SK-N-SH (cell line): ENCODE measurements around the gene TNFRSF14. TPM values are rescaled to one million over a fixed set of nuclear protein-coding genes. Genes with fewer than 3 reads are reported as not detected.

Source experiments
- CTCF ChIA-PET: fragments of 300-600, 350-600 bp; formaldehyde crosslinking; extraction: SDS; loops from one replicate; lab custom pipeline; 2021; lab: Yijun Ruan, JAX
- POLR2A ChIA-PET: fragments of 350-600 bp; sonication (Branson Sonifier 250); formaldehyde crosslinking; extraction: SDS; loops from one replicate; lab custom pipeline; 2020; ENCODE audit warnings: antibody characterized with exemption, inconsistent platforms; lab: Yijun Ruan, JAX
- DNase-seq: peaks from one replicate; pipeline ENCODE4 v3.0.0; 2012
- H2AFZ ChIP-seq: fragments of 200-600 bp; sonication (generic); 2 replicates; pipeline ENCODE4 v1.8.1; 2016; ENCODE audit warnings: antibody characterized with exemption, mild to moderate bottlenecking, low read depth
- H3F3A ChIP-seq: fragments of 200-600 bp; sonication (generic); replicated peaks from 2 replicates; pipeline ENCODE3; 2016; ENCODE audit warnings: antibody characterized with exemption, mild to moderate bottlenecking; ENCODE audit not compliant: insufficient read depth
- H3K27ac ChIP-seq, 2 experiments: fragments of 200-500 bp in 1 of 2; fragments of 200-600 bp in 1 of 2; sonication (Bioruptor generic) in 1 of 2; sonication (generic), shearing (Covaris generic) in 1 of 2; 2 replicates each; pipeline versions ENCODE4 v1.5.1 to v1.6.1; 2014 to 2016; ENCODE audit warnings: low read depth in 2 of 2, inconsistent platforms in 1 of 2, low read length in 1 of 2, mild to moderate bottlenecking in 1 of 2, mixed read lengths in 1 of 2
- H3K27me3 ChIP-seq: fragments of 200-600 bp; sonication (generic), shearing (Covaris generic); 2 replicates; pipeline ENCODE4 v1.6.1; 2016; ENCODE audit warnings: mixed run types; ENCODE audit not compliant: insufficient read depth
- H3K36me3 ChIP-seq, 2 experiments: fragments of 200-500 bp in 1 of 2; fragments of 200-600 bp in 1 of 2; sonication (Bioruptor generic) in 1 of 2; sonication (generic) in 1 of 2; replicated peaks in 1 of 2; 2 replicates each; pipeline versions ENCODE3 to v1.5.1; 2014 to 2016; ENCODE audit warnings: low read length in 1 of 2, mild to moderate bottlenecking in 1 of 2; ENCODE audit not compliant: insufficient read depth in 2 of 2, control insufficient read depth in 1 of 2
- H3K4me1 ChIP-seq, 2 experiments: fragments of 200-500 bp in 1 of 2; fragments of 200-600 bp in 1 of 2; sonication (Bioruptor generic) in 1 of 2; sonication (generic), shearing (Covaris generic) in 1 of 2; 2 replicates each; pipeline versions ENCODE4 v1.5.1 to v1.6.1; 2014 to 2016; ENCODE audit warnings: low read depth in 1 of 2, low read length in 1 of 2, mixed run types in 1 of 2; ENCODE audit not compliant: insufficient read depth in 2 of 2, control insufficient read depth in 1 of 2
- H3K4me2 ChIP-seq: fragments of 200-600 bp; sonication (generic), shearing (Covaris generic); 2 replicates; pipeline ENCODE4 v1.6.1; 2017; ENCODE audit warnings: mixed run types
- H3K4me3 ChIP-seq, 2 experiments: fragments of 200-500 bp in 1 of 2; fragments of 200-600 bp in 1 of 2; sonication (Bioruptor generic) in 1 of 2; sonication (generic), shearing (Covaris generic) in 1 of 2; 2 replicates each; pipeline versions ENCODE4 v1.5.1 to v1.8.1; 2014 to 2016; ENCODE audit warnings: low read depth in 2 of 2, inconsistent platforms in 1 of 2, low read length in 1 of 2, mild to moderate bottlenecking in 1 of 2, mixed read lengths in 1 of 2, moderate library complexity in 1 of 2
- H3K79me2 ChIP-seq: fragments of 200-600 bp; sonication (generic); 2 replicates; pipeline ENCODE4 v1.8.1; 2017; ENCODE audit warnings: mild to moderate bottlenecking; ENCODE audit not compliant: insufficient read depth
- H3K9ac ChIP-seq: fragments of 200-600 bp; sonication (generic); 2 replicates; pipeline ENCODE4 v1.6.1; 2017; ENCODE audit warnings: mixed run types
- H3K9me2 ChIP-seq: fragments of 200-600 bp; sonication (generic); 2 replicates; pipeline ENCODE4 v1.6.1; 2017; ENCODE audit warnings: mixed run types
- H3K9me3 ChIP-seq: fragments of 200-600 bp; sonication (generic); 2 replicates; pipeline ENCODE4 v1.6.1; 2017; ENCODE audit warnings: mixed run types, mild to moderate bottlenecking, moderate library complexity
- H4K20me1 ChIP-seq: fragments of 200-600 bp; sonication (generic); 2 replicates; pipeline ENCODE4 v1.6.1; 2017; ENCODE audit warnings: mild to moderate bottlenecking, mixed run types; ENCODE audit not compliant: insufficient read depth
- ELF1 ChIP-seq: IDR thresholded peaks from 2 replicates; pipeline ENCODE4 v1.4.0; 2012
- EP300 ChIP-seq, 2 experiments: IDR thresholded peaks; 2 replicates each; pipeline versions ENCODE4 v1.4.0 to v1.6.1; 2012; ENCODE audit warnings: borderline replicate concordance in 1 of 2, low read depth in 1 of 2, low read length in 1 of 2
- FOXJ3 ChIP-seq: sonication (generic); formaldehyde crosslinking; IDR thresholded peaks from 2 replicates; pipeline ENCODE4 v1.5.1; 2020; ENCODE audit warnings: mild to moderate bottlenecking, missing genetic modification reagents
- FOXM1 ChIP-seq: IDR thresholded peaks from 2 replicates; pipeline ENCODE4 v1.4.0; 2012; ENCODE audit warnings: low read depth, mild to moderate bottlenecking
- GABPA ChIP-seq: IDR thresholded peaks from 2 replicates; pipeline ENCODE4 v1.4.0; 2012; ENCODE audit warnings: low read depth, mild to moderate bottlenecking
- NFIC ChIP-seq: IDR thresholded peaks from 2 replicates; pipeline ENCODE4 v1.4.0; 2012; ENCODE audit warnings: borderline replicate concordance
- RAD21 ChIP-seq: IDR thresholded peaks from 2 replicates; pipeline ENCODE4 v1.6.1; 2012; ENCODE audit warnings: mild to moderate bottlenecking, low read length
- RCOR1 ChIP-seq: fragments of 150-350 bp; IDR thresholded peaks from 2 replicates; pipeline ENCODE4 v1.6.1; 2017; ENCODE audit warnings: antibody characterized with exemption, low read length
- SIN3A ChIP-seq: IDR thresholded peaks from 2 replicates; pipeline ENCODE4 v1.6.1; 2012; ENCODE audit warnings: low read depth, mild to moderate bottlenecking, low read length, moderate library complexity, borderline replicate concordance
- TCF12 ChIP-seq: IDR thresholded peaks from 2 replicates; pipeline ENCODE4 v1.4.0; 2012
- WGBS: methylation state at CpG from one replicate; pipeline ENCODE4 v1.1.6; 2017; ENCODE audit warnings: low lambda C conversion rate; 5-methylcytosine and 5-hydroxymethylcytosine counted together
- polyA plus RNA-seq, 3 experiments: library from polyadenylated mRNA; depleted of rRNA; stranded (reverse); fragments of >200 nt; gene quantifications; 2 replicates each; pipeline ENCODE4 v1.2.3, GENCODE V29; 2012
- TF ChIP-seq, protein P1 (sequence below): IDR thresholded peaks from 2 replicates; pipeline ENCODE4; 2012

TNFRSF14 gene
- polyA plus RNA-seq, 1 of the 3 experiments (the other 2 are of a cell fraction), result 0.28 TPM

DNA sequence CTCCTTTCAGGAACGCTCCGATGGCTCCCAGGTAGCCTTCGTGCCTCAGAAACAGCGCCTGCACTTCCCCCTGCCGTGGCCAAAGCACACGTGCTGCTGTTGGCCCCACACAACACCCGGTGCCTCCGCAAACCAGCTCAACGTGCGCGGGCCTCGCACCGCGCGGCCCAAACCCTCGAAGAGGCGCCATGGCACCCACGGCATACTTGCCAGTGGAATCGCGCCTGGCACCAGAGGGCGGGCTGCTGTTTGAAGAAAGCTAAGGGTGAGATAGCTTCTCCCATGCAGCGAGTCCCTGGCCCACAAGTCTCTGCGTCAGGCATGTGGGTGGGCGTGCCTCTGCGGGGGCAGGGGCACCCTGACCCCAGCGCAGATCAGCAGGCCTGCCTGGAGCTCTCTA lies 37.6 kb upstream of the TNFRSF14 start:
- peaks cover 15% of the 10 kb centered on the region for H3K79me2 ChIP-seq
- DNase-seq, result no peak
- H3K9ac ChIP-seq, result no peak overlapping the region
- TF ChIP-seq FOXM1, result no peak
- TF ChIP-seq RCOR1, result no peak
- no peak for TF ChIP-seq GABPA
- TF ChIP-seq TCF12, result no peak
- no peak for TF ChIP-seq FOXJ3 (CRISPR knock-in tag)
- TF ChIP-seq RAD21, result no peak
- no peak for TF ChIP-seq EP300 (IDR thresholded peaks at IDR 0.05; ENCODE audit: borderline replicate concordance in 1 of 2, low read depth in 1 of 2, low read length in 1 of 2)
- no peak for TF ChIP-seq SIN3A
- H3K9me3 ChIP-seq, result no peaks in the 10 kb centered on the region
- no peaks in the 10 kb centered on the region for H3K27me3 ChIP-seq
- no peaks in the 10 kb centered on the region for H3F3A ChIP-seq
- ChIA-PET POLR2A (no interaction called here), CTCF (interaction anchor here (0.7 to 1.0 kb wide), 2 partner anchors 9 to 19 kb away, joined by 3 read pairs; no protein-coding TSS in a partner anchor)
- peaks cover 14% of the 10 kb centered on the region for H4K20me1 ChIP-seq
- no peak overlapping the region for H2AFZ ChIP-seq
- H3K4me1 ChIP-seq, result no peaks in the 10 kb centered on the region; a peak in 1 of 4 replicates
- H3K9me2 ChIP-seq, result no peaks in the 10 kb centered on the region
- no peak overlapping the region for H3K4me2 ChIP-seq
- H3K27ac ChIP-seq, result no peak overlapping the region
- WGBS, result 96% methylated on average over 20 of the region's 26 CpGs
- no peak overlapping the region for H3K4me3 ChIP-seq
- peaks cover 5 to 77% of the 10 kb centered on the region in 2 experiments for H3K36me3 ChIP-seq

DNA sequence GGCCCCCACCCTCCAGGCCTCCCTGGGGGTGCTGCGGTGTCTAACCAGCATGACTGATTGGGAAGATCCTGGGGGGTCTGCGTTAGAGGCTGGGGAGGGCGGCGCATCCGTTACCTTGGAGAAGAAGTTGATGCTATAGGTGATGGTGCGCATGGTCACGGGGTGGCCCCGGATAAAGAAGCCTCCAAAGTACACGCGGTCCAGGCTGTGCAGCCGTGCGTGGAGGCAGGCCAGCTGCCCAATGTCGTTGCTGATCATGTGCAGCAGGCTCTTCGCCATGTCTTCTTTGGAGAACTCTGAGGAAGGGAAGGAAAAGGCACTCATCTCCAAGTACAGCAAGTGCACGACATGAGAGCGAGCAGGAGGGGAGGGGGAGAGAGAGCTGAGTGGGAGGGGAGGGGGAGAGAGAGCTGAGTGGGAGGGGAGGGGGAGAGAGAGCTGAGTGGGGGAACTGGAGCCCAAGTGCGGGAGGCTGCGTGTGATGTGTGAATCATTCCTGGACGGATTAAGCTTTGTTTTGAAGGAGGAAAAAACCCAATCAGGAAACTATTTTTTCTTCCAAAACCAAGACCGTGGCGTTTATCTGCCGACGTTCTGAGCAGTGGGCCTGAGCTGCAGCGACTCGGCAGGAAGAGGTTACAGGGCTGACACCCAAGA lies 37.0 kb upstream of the TNFRSF14 start:
- H3K36me3 ChIP-seq, result peaks cover 5 to 71% of the 10 kb centered on the region in 2 experiments
- CTCF ChIA-PET, result interaction anchor here (0.7 to 1.0 kb wide), 2 partner anchors 9 to 19 kb away, joined by 3 read pairs; no protein-coding TSS in a partner anchor
- H3K9me2 ChIP-seq, result no peaks in the 10 kb centered on the region
- H3K9me3 ChIP-seq, result no peaks in the 10 kb centered on the region
- no peaks in the 10 kb centered on the region for H3K27me3 ChIP-seq
- no peak overlapping the region for H2AFZ ChIP-seq
- TF ChIP-seq NFIC (no peak), EP300 (IDR thresholded peaks at IDR 0.05; ENCODE audit: borderline replicate concordance in 1 of 2, low read depth in 1 of 2, low read length in 1 of 2) (no peak), ELF1 (no peak)
- TF ChIP-seq, protein P1, sequence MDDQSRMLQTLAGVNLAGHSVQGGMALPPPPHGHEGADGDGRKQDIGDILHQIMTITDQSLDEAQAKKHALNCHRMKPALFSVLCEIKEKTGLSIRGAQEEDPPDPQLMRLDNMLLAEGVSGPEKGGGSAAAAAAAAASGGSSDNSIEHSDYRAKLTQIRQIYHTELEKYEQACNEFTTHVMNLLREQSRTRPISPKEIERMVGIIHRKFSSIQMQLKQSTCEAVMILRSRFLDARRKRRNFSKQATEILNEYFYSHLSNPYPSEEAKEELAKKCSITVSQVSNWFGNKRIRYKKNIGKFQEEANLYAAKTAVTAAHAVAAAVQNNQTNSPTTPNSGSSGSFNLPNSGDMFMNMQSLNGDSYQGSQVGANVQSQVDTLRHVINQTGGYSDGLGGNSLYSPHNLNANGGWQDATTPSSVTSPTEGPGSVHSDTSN, result no peak
- TF ChIP-seq, all 33 proteins: peak for 0
- Histone ChIP-seq H4K20me1 (peaks cover 20% of the 10 kb centered on the region), H3K27ac (no peak overlapping the region), H3K4me3 (no peak overlapping the region), H3K79me2 (peaks cover 21% of the 10 kb centered on the region), H3K4me1 (peaks cover 0 to 3% of the 10 kb centered on the region in 2 experiments; a peak in 1 of 4 replicates), H3K4me2 (no peak overlapping the region), H3F3A (no peaks in the 10 kb centered on the region), H3K9ac (no peak overlapping the region)
- POLR2A ChIA-PET, result interaction anchor here (1.5 kb wide), 1 partner anchor 12 kb away, joined by 5 read pairs; no protein-coding TSS in a partner anchor
- DNase-seq, result no peak
- WGBS, result 94% methylated on average over 25 of the region's 25 CpGs
